Mesendoderm (in vitro differentiated cells): ENCODE data around the gene HORMAD2.

ENCODE experiments used
- DNase-seq: peaks from one replicate; pipeline ENCODE4 v3.0.0; 2013
- H2AK5ac ChIP-seq: 2 replicates; pipeline ENCODE4 v1.6.1; 2013; ENCODE audit warnings: low read length, inconsistent platforms
- H2BK120ac ChIP-seq: 2 replicates; pipeline ENCODE4 v1.6.1; 2013; ENCODE audit warnings: low read depth, mild to moderate bottlenecking, low read length, moderate library complexity, mixed read lengths
- H2BK15ac ChIP-seq: replicated peaks from 2 replicates; pipeline ENCODE4 v1.6.1; 2013; ENCODE audit warnings: low read depth, mild to moderate bottlenecking, moderate library complexity
- H2BK5ac ChIP-seq: 2 replicates; pipeline ENCODE4 v1.6.1; 2013; ENCODE audit warnings: low read length, inconsistent platforms
- H3K18ac ChIP-seq: 2 replicates; pipeline ENCODE4 v1.6.1; 2013; ENCODE audit warnings: mild to moderate bottlenecking, low read length, mixed read lengths
- H3K23ac ChIP-seq: one replicate; pipeline ENCODE4 v1.6.1; 2013; ENCODE audit warnings: low read length
- H3K27ac ChIP-seq: 2 replicates; pipeline ENCODE4 v1.5.1; 2013; ENCODE audit warnings: low read depth, mild to moderate bottlenecking, inconsistent platforms, low read length, moderate library complexity
- H3K27me3 ChIP-seq: 2 replicates; pipeline ENCODE4 v1.6.1; 2013; ENCODE audit warnings: low read length, control low read depth, mild to moderate bottlenecking, inconsistent platforms; ENCODE audit not compliant: insufficient read depth, poor library complexity
- H3K36me3 ChIP-seq: 2 replicates; pipeline ENCODE4 v1.6.1; 2013; ENCODE audit warnings: low read length, inconsistent platforms; ENCODE audit not compliant: control insufficient read depth, insufficient read depth
- H3K4ac ChIP-seq: one replicate; pipeline ENCODE4 v1.6.1; 2013; ENCODE audit warnings: low read depth, mild to moderate bottlenecking, low read length, moderate library complexity
- H3K4me1 ChIP-seq: 2 replicates; pipeline ENCODE4 v1.6.1; 2013; ENCODE audit warnings: low read depth, low read length, inconsistent platforms; ENCODE audit not compliant: control insufficient read depth
- H3K4me2 ChIP-seq: 2 replicates; pipeline ENCODE4 v1.6.1; 2013; ENCODE audit warnings: low read length
- H3K4me3 ChIP-seq: 2 replicates; pipeline ENCODE4 v1.5.1; 2013; ENCODE audit warnings: mild to moderate bottlenecking, low read length
- H3K56ac ChIP-seq: one replicate; pipeline ENCODE4 v1.6.1; 2013; ENCODE audit warnings: low read length
- H3K79me1 ChIP-seq: 2 replicates; pipeline ENCODE4 v1.6.1; 2013; ENCODE audit warnings: low read length, inconsistent platforms
- H3K79me2 ChIP-seq: 2 replicates; pipeline ENCODE4 v1.6.1; 2013; ENCODE audit warnings: mild to moderate bottlenecking, low read length; ENCODE audit not compliant: control insufficient read depth, insufficient read depth
- H3K9ac ChIP-seq: 2 replicates; pipeline ENCODE4 v1.6.1; 2013; ENCODE audit warnings: low read length, inconsistent platforms
- H4K5ac ChIP-seq: one replicate; pipeline ENCODE4 v1.6.1; 2013; ENCODE audit warnings: low read length
- H4K8ac ChIP-seq: one replicate; pipeline ENCODE4 v1.6.1; 2013; ENCODE audit warnings: low read depth, mild to moderate bottlenecking, control low read depth, low read length, moderate library complexity
- WGBS: extraction: QIAGEN DNeasy Blood & Tissue Kit; methylation state at CpG from one replicate; pipeline ENCODE4 v1.1.7; 2013; ENCODE audit warnings: low lambda C conversion rate, missing lambda C conversion rate; ENCODE audit not compliant: insufficient coverage; ENCODE audit errors: extremely low coverage; 5-methylcytosine and 5-hydroxymethylcytosine counted together

HORMAD2 gene

DNA sequence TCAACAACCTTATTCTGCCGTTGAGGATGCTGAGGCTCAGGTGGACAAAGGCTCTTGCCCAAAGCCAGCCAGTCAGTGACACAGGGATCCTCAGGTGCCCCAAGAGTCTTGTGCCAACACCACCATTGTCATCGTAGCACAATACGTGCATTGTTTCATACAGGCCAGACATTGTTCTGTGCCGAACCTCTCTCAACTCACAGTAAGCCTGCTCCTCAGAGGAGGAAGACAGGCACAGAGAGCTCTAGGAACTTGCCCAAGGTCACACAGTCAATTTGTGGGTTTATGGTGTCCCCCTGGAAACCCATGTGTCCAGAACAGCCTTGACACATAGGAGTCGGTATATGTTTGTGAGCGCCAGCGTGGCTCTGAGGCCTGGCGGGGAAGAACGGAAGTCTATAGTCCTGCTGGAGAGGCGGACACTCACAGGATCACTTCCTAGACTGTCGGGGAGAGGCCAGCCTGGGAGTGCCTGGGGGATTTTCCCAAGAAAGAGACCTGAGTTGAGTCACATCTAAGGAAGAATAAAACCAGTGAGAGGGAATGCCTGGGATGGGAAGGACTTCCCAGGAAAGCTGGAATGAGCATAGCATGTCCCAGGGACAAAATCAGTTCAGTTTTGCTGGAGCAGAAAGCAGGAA, 146.0 kb downstream of the HORMAD2 start:
- no peak overlapping the region for H2BK120ac ChIP-seq
- no peak overlapping the region for H3K4me3 ChIP-seq
- H3K79me2 ChIP-seq = no peaks in the 10 kb centered on the region
- H3K56ac ChIP-seq = no peak overlapping the region
- WGBS = no CpG with 5 or more reads among the region's 11 CpGs
- no peak overlapping the region for H3K4ac ChIP-seq
- H2AK5ac ChIP-seq = no peak overlapping the region
- no peak overlapping the region for H3K23ac ChIP-seq
- H3K4me1 ChIP-seq = peaks cover 2% of the 10 kb centered on the region
- no peaks in the 10 kb centered on the region for H3K27me3 ChIP-seq
- no peak overlapping the region for H3K9ac ChIP-seq
- H3K79me1 ChIP-seq = no peaks in the 10 kb centered on the region
- no peak overlapping the region for H3K4me2 ChIP-seq
- H2BK5ac ChIP-seq = no peak overlapping the region
- no peak overlapping the region for H4K5ac ChIP-seq
- H4K8ac ChIP-seq = no peak overlapping the region
- H3K18ac ChIP-seq = no peak overlapping the region
- no peak for DNase-seq
- H2BK15ac ChIP-seq = no peak overlapping the region
- H3K27ac ChIP-seq = no peak overlapping the region
- H3K36me3 ChIP-seq = no peaks in the 10 kb centered on the region
